Gastrocnemius medialis (tissue), 4 donors: ENCODE data around the gene NREP. TPM values are rescaled to one million over a fixed set of nuclear protein-coding genes. Genes with fewer than 3 reads are reported as not detected.

Source experiments
- ATAC-seq, 2 donors: fragments of 150-250 bp; one replicate each; pipeline ENCODE4 v1.9.1; 2016
- DNase-seq, 2 donors: peaks; one replicate each; pipeline ENCODE4 v3.0.0-alpha.2; 2019
- H3K27ac ChIP-seq, 4 donors: fragments of 200-600 bp; sonication (generic); 1 replicate in 1 of 4; 2 replicates in 3 of 4; pipeline ENCODE4 v1.5.1; 2016 to 2018; ENCODE audit warnings: mild to moderate bottlenecking in 2 of 4, moderate library complexity in 1 of 4
- H3K27me3 ChIP-seq, 3 donors: fragments of 200-600 bp; sonication (generic) in 2 of 3; 1 replicate in 1 of 3; 2 replicates in 2 of 3; pipeline versions ENCODE4 v1.5.1 to v1.6.0; 2016 to 2019; ENCODE audit warnings: mild to moderate bottlenecking in 1 of 3, moderate library complexity in 1 of 3
- H3K36me3 ChIP-seq, 2 donors: fragments of 200-600 bp; sonication (generic) in 1 of 2; one replicate each; pipeline ENCODE4 v1.5.1; 2017 to 2018
- H3K4me1 ChIP-seq, 2 donors: fragments of 200-600 bp; sonication (generic) in 1 of 2; one replicate each; pipeline ENCODE4 v1.5.1; 2016 to 2017; ENCODE audit warnings: mild to moderate bottlenecking in 2 of 2
- H3K4me3 ChIP-seq, 4 donors: fragments of 200-600 bp; sonication (generic) in 3 of 4; 1 replicate in 1 of 4; 2 replicates in 3 of 4; pipeline ENCODE4 v1.5.1; 2016 to 2019; ENCODE audit warnings: mild to moderate bottlenecking in 2 of 4
- H3K9me3 ChIP-seq, 3 donors: fragments of 200-600 bp; sonication (generic) in 2 of 3; 1 replicate in 1 of 3; 2 replicates in 2 of 3; pipeline ENCODE4 v1.5.1; 2016 to 2019
- CTCF ChIP-seq, 5 experiments: fragments of 450-650 bp in 3 of 5; fragments of 200-600 bp in 2 of 5; sonication (generic) in 2 of 5; IDR thresholded peaks in 4 of 5; conservative IDR thresholded peaks in 1 of 5; 1 replicate in 4 of 5; 2 replicates in 1 of 5; pipeline ENCODE4 v1.5.1; 2016 to 2019; ENCODE audit warnings: antibody characterized with exemption in 5 of 5, mild to moderate bottlenecking in 3 of 5, moderate library complexity in 3 of 5
- POLR2A ChIP-seq, 2 donors: fragments of 450-650 bp; IDR thresholded peaks; one replicate each; pipeline ENCODE4 v1.6.1; 2017; ENCODE audit warnings: antibody characterized with exemption in 2 of 2, mild to moderate bottlenecking in 2 of 2, moderate library complexity in 2 of 2
- in situ Hi-C, 4 donors: fragments of 200-750 bp; cut with MboI; loops; one replicate each; pipeline versions ENCODE4 v1.15.0 to v1.8.0; 2017; ENCODE audit warnings: low sequenced_read_pairs in 4 of 4
- intact Hi-C: fragments of 100-400 bp; cut with DNase I; formaldehyde crosslinking; loops from one replicate; pipeline ENCODE4 v1.15.1; 2023; ENCODE audit warnings: low total_unique reads
- total RNA-seq, 4 donors: library from RNA; depleted of rRNA; stranded (reverse); fragments of >200 nt; gene quantifications; one replicate each; pipeline versions ENCODE4 v1.1.0 to v1.2.3, GENCODE V29; 2016

The NREP gene
- total RNA-seq, 4 donors from 2014 or later: 0.85 to 2.9 (median 1.8) TPM

- peaks cover 52 to 67% of the 10 kb centered on the region in 2 donors for H3K4me1 ChIP-seq
- H3K9me3 ChIP-seq: no peaks in the 10 kb centered on the region
- DNase-seq (no peak), ATAC-seq (no peak)
- no peak overlapping the region for H3K4me3 ChIP-seq
- H3K27ac ChIP-seq: peak overlapping the region in 1 of 4 donors; percentile 5
- intact Hi-C loops (loop anchor here (5.0 kb wide), 1 partner anchor 185 kb away; no protein-coding TSS in a partner anchor), in situ Hi-C loops (no loop called here)
- TF ChIP-seq POLR2A (IDR thresholded peaks at IDR 0.05): no peak
- TF ChIP-seq CTCF (IDR thresholded peaks at IDR 0.05 in 4 of 5, conservative IDR thresholded peaks at IDR 0.05 in 1 of 5): no peak
- no peaks in the 10 kb centered on the region for H3K36me3 ChIP-seq
- no peaks in the 10 kb centered on the region for H3K27me3 ChIP-seq
Measured at GRCh38 chr5:111737716-111738115, 19.3 kb downstream of the NREP start.

GRCh38 chr5:111735583-111736270 lies 21.3 kb downstream of the NREP start:
- TF ChIP-seq POLR2A (IDR thresholded peaks at IDR 0.05) (peak in 1 of 2 donors; percentile 12), CTCF (IDR thresholded peaks at IDR 0.05 in 4 of 5, conservative IDR thresholded peaks at IDR 0.05 in 1 of 5) (no peak)
- peaks cover 37 to 52% of the 10 kb centered on the region in 2 donors for H3K4me1 ChIP-seq
- intact Hi-C loops (loop anchor here (5.0 kb wide), 1 partner anchor 183 kb away; no protein-coding TSS in a partner anchor), in situ Hi-C loops (no loop called here)
- ATAC-seq (peak; percentile 94 to 97), DNase-seq (peak; percentile 70 to 79)
- H3K27me3 ChIP-seq: no peaks in the 10 kb centered on the region
- H3K27ac ChIP-seq: peak overlapping the region; percentile 13 to 61 (median 42)
- peak overlapping the region in 1 of 4 donors; percentile 19 for H3K4me3 ChIP-seq
- H3K36me3 ChIP-seq: no peaks in the 10 kb centered on the region
- H3K9me3 ChIP-seq: no peaks in the 10 kb centered on the region

- Histone ChIP-seq H3K4me1 (peaks cover 37 to 50% of the 10 kb centered on the region in 2 donors), H3K4me3 (no peak overlapping the region), H3K27ac (peak overlapping the region in 1 of 4 donors; percentile 61), H3K9me3 (no peaks in the 10 kb centered on the region), H3K36me3 (no peaks in the 10 kb centered on the region), H3K27me3 (no peaks in the 10 kb centered on the region)
- intact Hi-C loops (no loop called here), in situ Hi-C loops (no loop called here)
- no peak for ATAC-seq
- TF ChIP-seq CTCF (IDR thresholded peaks at IDR 0.05 in 4 of 5, conservative IDR thresholded peaks at IDR 0.05 in 1 of 5) (no peak), POLR2A (IDR thresholded peaks at IDR 0.05) (no peak)
- DNase-seq: no peak
Measured at GRCh38 chr5:111734597-111734996, 22.4 kb downstream of the NREP start.

GRCh38 chr5:111734013-111734412 lies 23.0 kb downstream of the NREP start:
- Histone ChIP-seq H3K4me1 (peaks cover 33 to 45% of the 10 kb centered on the region in 2 donors), H3K27ac (peak overlapping the region in 2 of 4 donors; percentile 14 to 61), H3K9me3 (no peaks in the 10 kb centered on the region), H3K27me3 (no peaks in the 10 kb centered on the region), H3K36me3 (no peaks in the 10 kb centered on the region), H3K4me3 (no peak overlapping the region)
- no peak for TF ChIP-seq CTCF (IDR thresholded peaks at IDR 0.05 in 4 of 5, conservative IDR thresholded peaks at IDR 0.05 in 1 of 5)
- no peak for TF ChIP-seq POLR2A (IDR thresholded peaks at IDR 0.05)
- DNase-seq: no peak
- no peak for ATAC-seq
- intact Hi-C loops: no loop called here
- in situ Hi-C loops: no loop called here
